ENCODE measurements around the gene YEATS2.

- TF ChIP-seq CTCF (conservative IDR thresholded peaks at IDR 0.05 in 1 of 2, IDR thresholded peaks at IDR 0.05 in 1 of 2; ENCODE audit: low read depth in 1 of 2, low read length in 2 of 2) (no peak), EZH2 (IDR thresholded peaks at IDR 0.05; ENCODE audit: low read length, missing control alignments) (no peak)
Observed at GRCh38 chr3:183839751-183840150, 142.2 kb downstream of the YEATS2 start.
